CD14-positive monocyte (primary cell): Measurements from ENCODE around the gene FIGN. TPM values are rescaled to one million over a fixed set of nuclear protein-coding genes. Genes with fewer than 3 reads are reported as not detected.

Experiments used
- DNase-seq, 3 donors: peaks; one replicate each; pipeline ENCODE4 v3.0.0-alpha.2; 2011 to 2022
- H2AFZ ChIP-seq: 2 replicates; pipeline ENCODE4 v1.6.0; 2012; ENCODE audit warnings: mild to moderate bottlenecking, low read depth, low read length, inconsistent platforms; ENCODE audit not compliant: insufficient read depth, poor library complexity, severe bottlenecking
- H3K27ac ChIP-seq, 2 donors: 1 replicate in 1 of 2; 2 replicates in 1 of 2; pipeline ENCODE4 v1.5.1; 2012 to 2013; ENCODE audit warnings: low read length in 2 of 2, control low read depth in 1 of 2, inconsistent platforms in 1 of 2, low read depth in 1 of 2, mild to moderate bottlenecking in 1 of 2
- H3K27me3 ChIP-seq, 2 donors: one replicate each; pipeline versions ENCODE4 v1.6.0 to v1.6.1; 2011 to 2013; ENCODE audit warnings: low read length in 2 of 2; ENCODE audit not compliant: control insufficient read depth in 2 of 2, insufficient read depth in 2 of 2
- H3K36me3 ChIP-seq, 2 donors: replicated peaks in 1 of 2; 1 replicate in 1 of 2; 2 replicates in 1 of 2; pipeline versions ENCODE4 v1.5.1 to v1.6.1; 2012 to 2013; ENCODE audit warnings: low read length in 2 of 2, control low read depth in 1 of 2, inconsistent platforms in 1 of 2, mild to moderate bottlenecking in 1 of 2; ENCODE audit not compliant: insufficient read depth in 2 of 2, control insufficient read depth in 1 of 2
- H3K4me1 ChIP-seq, 2 donors: 1 replicate in 1 of 2; 2 replicates in 1 of 2; pipeline versions ENCODE4 v1.5.1 to v1.6.1; 2012 to 2013; ENCODE audit warnings: low read length in 2 of 2, control low read depth in 1 of 2, inconsistent platforms in 1 of 2, mild to moderate bottlenecking in 1 of 2, moderate library complexity in 1 of 2; ENCODE audit not compliant: insufficient read depth in 2 of 2, control insufficient read depth in 1 of 2
- H3K4me2 ChIP-seq: replicated peaks from 2 replicates; pipeline ENCODE3; 2012; ENCODE audit warnings: low read length, moderate library complexity, mild to moderate bottlenecking; ENCODE audit not compliant: poor library complexity, severe bottlenecking; ENCODE audit errors: extremely low read depth
- H3K4me3 ChIP-seq, 3 experiments: fragments of 200-600 bp in 1 of 3; sonication (generic) in 1 of 3; replicated peaks in 1 of 3; 1 replicate in 2 of 3; 2 replicates in 1 of 3; pipeline ENCODE4 v1.5.1; 2011 to 2013; ENCODE audit warnings: low read length in 3 of 3, mild to moderate bottlenecking in 3 of 3, control low read depth in 2 of 3, low read depth in 2 of 3, inconsistent platforms in 1 of 3, moderate library complexity in 1 of 3
- H3K79me2 ChIP-seq: 2 replicates; pipeline ENCODE4 v1.6.0; 2012; ENCODE audit warnings: mild to moderate bottlenecking, control low read depth, inconsistent platforms, low read length, moderate library complexity; ENCODE audit not compliant: insufficient read depth
- H3K9ac ChIP-seq: 2 replicates; pipeline ENCODE4 v1.6.0; 2017; ENCODE audit warnings: low read length, mild to moderate bottlenecking; ENCODE audit not compliant: insufficient read depth, poor library complexity, severe bottlenecking
- H3K9me3 ChIP-seq, 2 donors: replicated peaks in 1 of 2; 1 replicate in 1 of 2; 2 replicates in 1 of 2; pipeline versions ENCODE4 v1.5.1 to v1.6.1; 2012 to 2013; ENCODE audit warnings: low read length in 2 of 2, control low read depth in 1 of 2; ENCODE audit not compliant: control insufficient read depth in 1 of 2, insufficient read depth in 1 of 2
- H4K20me1 ChIP-seq: 2 replicates; pipeline ENCODE4 v1.6.0; 2012; ENCODE audit warnings: mild to moderate bottlenecking, low read length, control low read depth, moderate library complexity; ENCODE audit not compliant: insufficient read depth
- H3K27ac Mint-ChIP-seq, 7 donors: one replicate each; pipeline ENCODE4 v1.8.0; 2020; ENCODE audit warnings: mild to moderate bottlenecking in 7 of 7, mixed read lengths in 7 of 7, moderate library complexity in 6 of 7, inconsistent platforms in 2 of 7
- H3K27me3 Mint-ChIP-seq, 3 donors: one replicate each; pipeline ENCODE4 v1.8.0; 2021 to 2022; ENCODE audit warnings: low read depth in 3 of 3, mild to moderate bottlenecking in 3 of 3, mixed read lengths in 3 of 3, moderate library complexity in 3 of 3, inconsistent platforms in 1 of 3
- H3K36me3 Mint-ChIP-seq, 2 donors: one replicate each; pipeline ENCODE4 v1.8.0; 2020; ENCODE audit warnings: mixed read lengths in 2 of 2, inconsistent platforms in 1 of 2, mild to moderate bottlenecking in 1 of 2
- H3K4me1 Mint-ChIP-seq: one replicate; pipeline ENCODE4 v1.8.0; 2020; ENCODE audit warnings: mild to moderate bottlenecking, mixed read lengths
- H3K4me3 Mint-ChIP-seq, 2 donors: one replicate each; pipeline ENCODE4 v1.8.0; 2020; ENCODE audit warnings: mild to moderate bottlenecking in 2 of 2, mixed read lengths in 2 of 2, moderate library complexity in 1 of 2
- H3K9me3 Mint-ChIP-seq, 7 donors: one replicate each; pipeline ENCODE4 v1.8.0; 2020 to 2022; ENCODE audit warnings: mixed read lengths in 7 of 7, mild to moderate bottlenecking in 6 of 7, moderate library complexity in 6 of 7, inconsistent platforms in 2 of 7
- WGBS: methylation state at CpG from one replicate; pipeline ENCODE4 v1.1.5; 2013; ENCODE audit warnings: missing lambda C conversion rate; ENCODE audit not compliant: insufficient coverage; 5-methylcytosine and 5-hydroxymethylcytosine counted together
- intact Hi-C, 2 donors: fragments of 100-400 bp; cut with micrococcal nuclease; formaldehyde crosslinking; loops; one replicate each; pipeline versions ENCODE4 v1.15.0 to v1.15.1; 2023
- polyA plus RNA-seq, 3 donors: library from polyadenylated mRNA; depleted of rRNA in 1 of 3; unstranded in 2 of 3; stranded (reverse) in 1 of 3; fragments of 300-500 nt in 2 of 3; fragments of >200 nt in 1 of 3; fragmentation: Illumina TruSeq in 2 of 3; gene quantifications; 1 replicate in 2 of 3; 2 replicates in 1 of 3; pipeline ENCODE4 v1.2.3, GENCODE V29; 2012 to 2021
- TF ChIP-seq, protein P1 (sequence below): fragments of 200-600 bp; IDR thresholded peaks from one replicate; pipeline ENCODE4 v1.8.0; 2022; ENCODE audit warnings: antibody characterized with exemption, mild to moderate bottlenecking

Gene FIGN
- polyA plus RNA-seq, 3 donors = not detected

GRCh38 chr2:163715668-163716067 is 20.1 kb downstream of the FIGN start:
- H4K20me1 ChIP-seq = no peaks in the 10 kb centered on the region
- no peak overlapping the region for H3K9ac ChIP-seq
- H3K79me2 ChIP-seq = no peaks in the 10 kb centered on the region
- no peaks in the 10 kb centered on the region for H3K36me3 ChIP-seq
- H3K4me1 Mint-ChIP-seq = no peaks in the 10 kb centered on the region
- intact Hi-C loops = no loop called here
- no peak overlapping the region for H3K27ac Mint-ChIP-seq
- no peaks in the 10 kb centered on the region for H3K27me3 ChIP-seq
- no peak overlapping the region for H3K4me3 Mint-ChIP-seq
- H2AFZ ChIP-seq = no peak overlapping the region
- H3K9me3 Mint-ChIP-seq = peaks cover 0 to 1% (median 0%) of the 10 kb centered on the region in 7 donors
- no peaks in the 10 kb centered on the region for H3K4me1 ChIP-seq
- H3K4me3 ChIP-seq = no peak overlapping the region
- no peak for DNase-seq
- H3K36me3 Mint-ChIP-seq = no peaks in the 10 kb centered on the region
- no peak overlapping the region for H3K4me2 ChIP-seq
- H3K27ac ChIP-seq = no peak overlapping the region
- WGBS = no CpG with 5 or more reads among the region's 1 CpG
- no peaks in the 10 kb centered on the region for H3K27me3 Mint-ChIP-seq
- no peaks in the 10 kb centered on the region for H3K9me3 ChIP-seq
- TF ChIP-seq, protein P1, sequence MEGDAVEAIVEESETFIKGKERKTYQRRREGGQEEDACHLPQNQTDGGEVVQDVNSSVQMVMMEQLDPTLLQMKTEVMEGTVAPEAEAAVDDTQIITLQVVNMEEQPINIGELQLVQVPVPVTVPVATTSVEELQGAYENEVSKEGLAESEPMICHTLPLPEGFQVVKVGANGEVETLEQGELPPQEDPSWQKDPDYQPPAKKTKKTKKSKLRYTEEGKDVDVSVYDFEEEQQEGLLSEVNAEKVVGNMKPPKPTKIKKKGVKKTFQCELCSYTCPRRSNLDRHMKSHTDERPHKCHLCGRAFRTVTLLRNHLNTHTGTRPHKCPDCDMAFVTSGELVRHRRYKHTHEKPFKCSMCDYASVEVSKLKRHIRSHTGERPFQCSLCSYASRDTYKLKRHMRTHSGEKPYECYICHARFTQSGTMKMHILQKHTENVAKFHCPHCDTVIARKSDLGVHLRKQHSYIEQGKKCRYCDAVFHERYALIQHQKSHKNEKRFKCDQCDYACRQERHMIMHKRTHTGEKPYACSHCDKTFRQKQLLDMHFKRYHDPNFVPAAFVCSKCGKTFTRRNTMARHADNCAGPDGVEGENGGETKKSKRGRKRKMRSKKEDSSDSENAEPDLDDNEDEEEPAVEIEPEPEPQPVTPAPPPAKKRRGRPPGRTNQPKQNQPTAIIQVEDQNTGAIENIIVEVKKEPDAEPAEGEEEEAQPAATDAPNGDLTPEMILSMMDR = no peak

- Histone ChIP-seq H3K9ac (no peak overlapping the region), H3K9me3 (no peaks in the 10 kb centered on the region), H3K4me2 (no peak overlapping the region), H2AFZ (no peak overlapping the region), H3K36me3 (no peaks in the 10 kb centered on the region), H3K27me3 (no peaks in the 10 kb centered on the region), H4K20me1 (no peaks in the 10 kb centered on the region), H3K79me2 (no peaks in the 10 kb centered on the region), H3K27ac (no peak overlapping the region), H3K4me1 (no peaks in the 10 kb centered on the region), H3K4me3 (no peak overlapping the region)
- DNase-seq = no peak
- Mint-ChIP-seq H3K4me3 (no peak overlapping the region), H3K36me3 (no peaks in the 10 kb centered on the region), H3K9me3 (peaks cover 0 to 1% (median 0%) of the 10 kb centered on the region in 7 donors), H3K27me3 (no peaks in the 10 kb centered on the region), H3K27ac (no peak overlapping the region), H3K4me1 (no peaks in the 10 kb centered on the region)
- 83% methylated on average over 3 of the region's 8 CpGs for WGBS
- TF ChIP-seq, protein P1 = no peak
- intact Hi-C loops = no loop called here
Measured at GRCh38 chr2:163715199-163715598, 20.6 kb downstream of the FIGN start.
